Stimulated activated CD8-positive, alpha-beta memory T cell treated with anti-CD3 and anti-CD28 coated beads, Interleukin-15, amount 100 ng/mL, for 1 hour (primary cell): Measurements from ENCODE around the gene COBL.

Experiments
- DNase-seq: peaks from one replicate; pipeline ENCODE4 v3.0.0-alpha.2; 2020; ENCODE audit warnings: low read depth

COBL gene

GRCh38 chr7:51141451-51142003 lies 175.1 kb downstream of the COBL start:
- DNase-seq, result no peak

- no peak for DNase-seq
These were observed 176.1 kb downstream of the COBL start for GRCh38 chr7:51140199-51141164.

GRCh38 chr7:51139796-51140195 lies 176.8 kb downstream of the COBL start:
- no peak for DNase-seq

GRCh38 chr7:51138123-51139085 lies 178.2 kb downstream of the COBL start:
- DNase-seq, result no peak

GRCh38 chr7:51135576-51135975 lies 181.0 kb downstream of the COBL start:
- no peak for DNase-seq

- DNase-seq, result no peak
These were observed 182.6 kb downstream of the COBL start for GRCh38 chr7:51134013-51134441.

- no peak for DNase-seq
These were observed 183.9 kb downstream of the COBL start for GRCh38 chr7:51132661-51133060.

- no peak for DNase-seq
These were observed 186.8 kb downstream of the COBL start for GRCh38 chr7:51129527-51130472.

GRCh38 chr7:51128545-51129435 lies 187.8 kb downstream of the COBL start:
- DNase-seq, result no peak

GRCh38 chr7:51127618-51127904 lies 189.0 kb downstream of the COBL start:
- DNase-seq, result no peak

GRCh38 chr7:51126813-51127617 lies 189.6 kb downstream of the COBL start:
- no peak for DNase-seq

- no peak for DNase-seq
These were observed 190.3 kb downstream of the COBL start for GRCh38 chr7:51126324-51126723.

- no peak for DNase-seq
These were observed 192.3 kb downstream of the COBL start for GRCh38 chr7:51124321-51124720.

GRCh38 chr7:51123322-51124019 lies 193.1 kb downstream of the COBL start:
- no peak for DNase-seq

GRCh38 chr7:51121931-51122425 lies 194.6 kb downstream of the COBL start:
- no peak for DNase-seq

- DNase-seq, result no peak
These were observed 195.4 kb downstream of the COBL start for GRCh38 chr7:51121036-51121790.

- DNase-seq, result no peak
These were observed 198.0 kb downstream of the COBL start for GRCh38 chr7:51118628-51119027.

- DNase-seq, result no peak
These were observed 202.1 kb downstream of the COBL start for GRCh38 chr7:51114501-51114900.
